Endodermal cell (in vitro differentiated cells): Measurements from ENCODE around the gene SH2B3. TPM values are rescaled to one million over a fixed set of nuclear protein-coding genes. Genes with fewer than 3 reads are reported as not detected.

Experiments
- DNase-seq: peaks from one replicate; pipeline ENCODE4 v3.0.0-alpha.2; 2017
- H3K27ac ChIP-seq: 2 replicates; pipeline ENCODE4 v1.5.1; 2013; ENCODE audit warnings: mild to moderate bottlenecking, low read depth, low read length, moderate library complexity
- H3K27me3 ChIP-seq: 2 replicates; pipeline ENCODE4 v1.6.1; 2013; ENCODE audit warnings: mild to moderate bottlenecking, low read length, moderate library complexity; ENCODE audit not compliant: insufficient read depth, control insufficient read depth, poor library complexity, severe bottlenecking
- H3K36me3 ChIP-seq: 2 replicates; pipeline ENCODE4 v1.7.0; 2013; ENCODE audit warnings: mild to moderate bottlenecking, low read length, moderate library complexity; ENCODE audit not compliant: control insufficient read depth, insufficient read depth
- H3K4me1 ChIP-seq: one replicate; pipeline ENCODE4 v1.7.0; 2013; ENCODE audit warnings: low read length; ENCODE audit not compliant: control insufficient read depth, insufficient read depth
- H3K4me3 ChIP-seq: 2 replicates; pipeline ENCODE4 v1.5.1; 2013; ENCODE audit warnings: mild to moderate bottlenecking, low read length, moderate library complexity
- H3K9ac ChIP-seq: 2 replicates; pipeline ENCODE4 v1.6.1; 2013; ENCODE audit warnings: mild to moderate bottlenecking, low read length, moderate library complexity; ENCODE audit not compliant: poor library complexity, severe bottlenecking; ENCODE audit errors: extremely low read depth
- H3K9me3 ChIP-seq: 2 replicates; pipeline ENCODE4 v1.6.1; 2013; ENCODE audit warnings: mild to moderate bottlenecking, low read length, moderate library complexity; ENCODE audit not compliant: control insufficient read depth
- H3K27ac Mint-ChIP-seq: 2 replicates; pipeline ENCODE4 v1.8.0; 2020; ENCODE audit warnings: mixed read lengths
- H3K27me3 Mint-ChIP-seq: 2 replicates; pipeline ENCODE4 v1.8.0; 2021; ENCODE audit warnings: mild to moderate bottlenecking, mixed read lengths; ENCODE audit not compliant: insufficient read depth
- H3K36me3 Mint-ChIP-seq: 2 replicates; pipeline ENCODE4 v1.8.0; 2020; ENCODE audit warnings: low read depth, mixed read lengths
- H3K4me1 Mint-ChIP-seq: 2 replicates; pipeline ENCODE4 v1.8.0; 2020; ENCODE audit warnings: mixed read lengths
- H3K4me3 Mint-ChIP-seq: 2 replicates; pipeline ENCODE4 v1.8.0; 2020; ENCODE audit warnings: mild to moderate bottlenecking, moderate library complexity, mixed read lengths
- H3K9me3 Mint-ChIP-seq: 2 replicates; pipeline ENCODE4 v1.8.0; 2020; ENCODE audit warnings: mild to moderate bottlenecking, mixed read lengths
- WGBS, 2 experiments: methylation state at CpG; one replicate each; pipeline versions ENCODE4 v1.1.5 to v1.1.7; 2013; ENCODE audit warnings: missing lambda C conversion rate in 2 of 2, mixed read lengths in 1 of 2; ENCODE audit not compliant: insufficient coverage in 1 of 2, insufficient read length in 1 of 2; 5-methylcytosine and 5-hydroxymethylcytosine counted together
- total RNA-seq, 2 donors: library from RNA; stranded (reverse); fragmentation: NEBNext Ultra II Directional in 1 of 2; extraction: Animal tissue kit (Norgen Biotek cat#: 25700) in 1 of 2; gene quantifications; 2 replicates in 1 of 2; 3 replicates in 1 of 2; pipeline ENCODE4 v1.2.1, GENCODE V29; 2021
- TF ChIP-seq, protein P1 (sequence below): fragments of 200-600 bp; sonication (generic); conservative IDR thresholded peaks from 2 replicates; pipeline ENCODE4 v1.5.0; 2021; ENCODE audit warnings: antibody characterized with exemption, mild to moderate bottlenecking

Gene SH2B3
- total RNA-seq, 2 donors from 2014 or later, result 6.8 to 6.9 TPM

GRCh38 chr12:111417784-111418593, 12.3 kb downstream of the SH2B3 start:
- DNase-seq, result no peak

DNA sequence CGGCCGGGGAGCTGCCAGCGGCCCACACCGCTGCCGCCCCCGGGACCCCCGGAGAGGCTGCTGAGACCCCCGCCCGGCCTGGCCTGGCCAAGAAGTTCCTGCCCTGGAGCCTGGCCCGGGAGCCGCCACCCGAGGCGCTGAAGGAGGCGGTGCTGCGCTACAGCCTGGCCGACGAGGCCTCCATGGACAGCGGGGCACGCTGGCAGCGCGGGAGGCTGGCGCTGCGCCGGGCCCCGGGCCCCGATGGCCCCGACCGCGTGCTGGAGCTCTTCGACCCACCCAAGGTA, 12.8 kb downstream of the SH2B3 start:
- no peak overlapping the region for H3K9ac ChIP-seq
- no peaks in the 10 kb centered on the region for H3K9me3 Mint-ChIP-seq
- H3K27me3 ChIP-seq, result no peaks in the 10 kb centered on the region
- no peak for DNase-seq
- no peak overlapping the region for H3K4me3 ChIP-seq
- H3K4me3 Mint-ChIP-seq, result no peak overlapping the region
- H3K4me1 ChIP-seq, result peaks cover 2% of the 10 kb centered on the region
- no peak overlapping the region for H3K27ac Mint-ChIP-seq
- TF ChIP-seq, protein P1, sequence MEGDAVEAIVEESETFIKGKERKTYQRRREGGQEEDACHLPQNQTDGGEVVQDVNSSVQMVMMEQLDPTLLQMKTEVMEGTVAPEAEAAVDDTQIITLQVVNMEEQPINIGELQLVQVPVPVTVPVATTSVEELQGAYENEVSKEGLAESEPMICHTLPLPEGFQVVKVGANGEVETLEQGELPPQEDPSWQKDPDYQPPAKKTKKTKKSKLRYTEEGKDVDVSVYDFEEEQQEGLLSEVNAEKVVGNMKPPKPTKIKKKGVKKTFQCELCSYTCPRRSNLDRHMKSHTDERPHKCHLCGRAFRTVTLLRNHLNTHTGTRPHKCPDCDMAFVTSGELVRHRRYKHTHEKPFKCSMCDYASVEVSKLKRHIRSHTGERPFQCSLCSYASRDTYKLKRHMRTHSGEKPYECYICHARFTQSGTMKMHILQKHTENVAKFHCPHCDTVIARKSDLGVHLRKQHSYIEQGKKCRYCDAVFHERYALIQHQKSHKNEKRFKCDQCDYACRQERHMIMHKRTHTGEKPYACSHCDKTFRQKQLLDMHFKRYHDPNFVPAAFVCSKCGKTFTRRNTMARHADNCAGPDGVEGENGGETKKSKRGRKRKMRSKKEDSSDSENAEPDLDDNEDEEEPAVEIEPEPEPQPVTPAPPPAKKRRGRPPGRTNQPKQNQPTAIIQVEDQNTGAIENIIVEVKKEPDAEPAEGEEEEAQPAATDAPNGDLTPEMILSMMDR, result no peak
- no peaks in the 10 kb centered on the region for H3K36me3 ChIP-seq
- peaks cover 10% of the 10 kb centered on the region for H3K36me3 Mint-ChIP-seq
- H3K27me3 Mint-ChIP-seq, result no peaks in the 10 kb centered on the region
- H3K27ac ChIP-seq, result no peak overlapping the region
- peaks cover 2% of the 10 kb centered on the region for H3K4me1 Mint-ChIP-seq
- H3K9me3 ChIP-seq, result no peaks in the 10 kb centered on the region
- 97 to 100% methylated on average over 2 to 30 of the region's 30 CpGs for WGBS, 2 experiments

More at GRCh38 chr12:111417784-111418593, 12.3 kb downstream of the SH2B3 start:
- Histone ChIP-seq H3K27ac (no peak overlapping the region), H3K27me3 (no peaks in the 10 kb centered on the region), H3K9me3 (no peaks in the 10 kb centered on the region), H3K9ac (no peak overlapping the region), H3K36me3 (no peaks in the 10 kb centered on the region), H3K4me3 (no peak overlapping the region), H3K4me1 (peaks cover 6% of the 10 kb centered on the region)
- no peak overlapping the region for H3K4me3 Mint-ChIP-seq
- H3K27me3 Mint-ChIP-seq, result no peaks in the 10 kb centered on the region
- no peak overlapping the region for H3K27ac Mint-ChIP-seq
- TF ChIP-seq, protein P1, result no peak
- peaks cover 10% of the 10 kb centered on the region for H3K36me3 Mint-ChIP-seq
- H3K9me3 Mint-ChIP-seq, result no peaks in the 10 kb centered on the region
- 92 to 95% methylated on average over 39 to 67 of the region's 67 CpGs for WGBS, 2 experiments
- peaks cover 8% of the 10 kb centered on the region for H3K4me1 Mint-ChIP-seq

GRCh38 chr12:111419784-111420183, 14.1 kb downstream of the SH2B3 start:
- H3K27me3 ChIP-seq, result no peaks in the 10 kb centered on the region
- H3K36me3 ChIP-seq, result no peaks in the 10 kb centered on the region
- no peak overlapping the region for H3K27ac ChIP-seq
- H3K9me3 Mint-ChIP-seq, result no peaks in the 10 kb centered on the region
- no peaks in the 10 kb centered on the region for H3K9me3 ChIP-seq
- peaks cover 10% of the 10 kb centered on the region for H3K36me3 Mint-ChIP-seq
- no peak overlapping the region for H3K4me3 ChIP-seq
- H3K4me1 Mint-ChIP-seq, result peaks cover 4% of the 10 kb centered on the region
- TF ChIP-seq, protein P1, result no peak
- WGBS, 2 experiments, result 94 to 97% methylated on average over 5 of the region's 5 CpGs
- no peaks in the 10 kb centered on the region for H3K27me3 Mint-ChIP-seq
- DNase-seq, result no peak
- H3K9ac ChIP-seq, result no peak overlapping the region
- peaks cover 5% of the 10 kb centered on the region for H3K4me1 ChIP-seq
- no peak overlapping the region for H3K27ac Mint-ChIP-seq
- no peak overlapping the region for H3K4me3 Mint-ChIP-seq
